Activated T-cell treated with anti-CD3 and anti-CD28 coated beads for 1 hour (primary cell): Measurements from ENCODE around the gene DPCD.

Experiments used
- DNase-seq: peaks from one replicate; pipeline ENCODE4 v3.0.0-alpha.2; 2020; ENCODE audit warnings: low read depth

DPCD gene

GRCh38 chr10:101567165-101568006 is 20.7 kb upstream of the DPCD start:
- no peak for DNase-seq

GRCh38 chr10:101568054-101568745 is 19.9 kb upstream of the DPCD start:
- DNase-seq: no peak

- no peak for DNase-seq
Measured at GRCh38 chr10:101569323-101569621, 18.8 kb upstream of the DPCD start.

- DNase-seq: peak; percentile 72
Measured at GRCh38 chr10:101569622-101570427, 18.3 kb upstream of the DPCD start.

- no peak for DNase-seq
Measured at GRCh38 chr10:101570428-101571270, 17.5 kb upstream of the DPCD start.

- no peak for DNase-seq
Measured at GRCh38 chr10:101571271-101571925, 16.7 kb upstream of the DPCD start.

GRCh38 chr10:101572126-101572525 is 16.0 kb upstream of the DPCD start:
- no peak for DNase-seq

GRCh38 chr10:101572785-101573184 is 15.3 kb upstream of the DPCD start:
- no peak for DNase-seq

- no peak for DNase-seq
Measured at GRCh38 chr10:101573885-101574753, 14.0 kb upstream of the DPCD start.

GRCh38 chr10:101575091-101575490 is 13.0 kb upstream of the DPCD start:
- DNase-seq: no peak

GRCh38 chr10:101575580-101576210 is 12.4 kb upstream of the DPCD start:
- DNase-seq: no peak

- no peak for DNase-seq
Measured at GRCh38 chr10:101576211-101576863, 11.8 kb upstream of the DPCD start.

GRCh38 chr10:101577121-101577871 is 10.8 kb upstream of the DPCD start:
- no peak for DNase-seq

GRCh38 chr10:101578192-101578591 is 9.9 kb upstream of the DPCD start:
- no peak for DNase-seq

- DNase-seq: no peak
Measured at GRCh38 chr10:101578803-101579515, 9.2 kb upstream of the DPCD start.

GRCh38 chr10:101579516-101579870 is 8.6 kb upstream of the DPCD start:
- no peak for DNase-seq

GRCh38 chr10:101580486-101581399 is 7.4 kb upstream of the DPCD start:
- no peak for DNase-seq
